CMK (cell line): ENCODE measurements around the gene OR52K1.
"Not testable (repeated sequence)": the region's sequence is repeated elsewhere in the genome, so short reads cannot be mapped to it uniquely, and the experiment has no call there.

ENCODE experiments used
- DNase-seq: peaks from one replicate; pipeline ENCODE4 v3.0.0-alpha.2; 2010; ENCODE audit warnings: low read depth

OR52K1 gene

DNA sequence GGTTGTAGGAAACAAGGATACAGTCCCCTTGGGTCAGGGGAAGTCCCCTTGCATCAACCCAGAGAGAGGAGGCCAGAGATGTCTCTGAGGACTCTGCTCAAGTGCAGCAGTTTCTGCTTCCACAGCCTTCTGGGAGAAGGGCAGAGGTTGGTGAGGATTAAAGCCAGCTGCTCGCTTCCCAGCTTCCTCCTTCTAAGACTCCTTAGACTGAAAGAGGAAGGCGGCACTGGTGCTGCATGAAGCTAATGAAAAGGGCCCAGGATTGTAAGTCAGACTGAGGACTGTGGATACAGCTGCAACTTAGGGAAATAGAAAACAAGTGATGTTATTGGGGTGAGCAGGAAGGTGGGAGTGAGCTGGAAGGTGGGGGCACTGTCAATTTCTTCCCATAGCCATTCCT, at the start of gene OR52K1:
OR52K1 (plus strand) TSS at position 202 of the 400 bp plus-strand sequence. CDS start 6,255 bp downstream, outside the sequence.
- no peak for DNase-seq

GRCh38 chr11:4433856-4434255, 48.6 kb upstream of the OR52K1 start:
- no peak for DNase-seq

DNA sequence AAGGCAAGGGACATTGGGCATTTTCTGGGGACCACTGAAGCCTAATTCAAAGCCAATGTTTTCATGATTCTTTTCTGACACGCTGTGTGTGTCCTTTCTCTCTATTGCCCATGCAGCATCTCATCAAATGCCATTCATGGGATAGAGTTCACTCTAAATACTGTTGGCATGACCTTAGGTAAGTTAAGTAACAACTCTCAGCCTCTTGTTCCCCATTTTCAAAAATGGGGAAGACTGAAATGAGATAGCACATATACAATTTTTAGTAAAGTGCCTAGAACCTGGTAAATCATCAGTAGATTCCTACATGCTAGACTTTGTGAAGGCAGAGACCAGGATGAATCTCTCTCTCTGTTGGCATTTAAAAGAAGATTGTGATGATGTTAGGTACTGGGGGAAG, 46.0 kb upstream of the OR52K1 start:
- DNase-seq = no peak

DNA sequence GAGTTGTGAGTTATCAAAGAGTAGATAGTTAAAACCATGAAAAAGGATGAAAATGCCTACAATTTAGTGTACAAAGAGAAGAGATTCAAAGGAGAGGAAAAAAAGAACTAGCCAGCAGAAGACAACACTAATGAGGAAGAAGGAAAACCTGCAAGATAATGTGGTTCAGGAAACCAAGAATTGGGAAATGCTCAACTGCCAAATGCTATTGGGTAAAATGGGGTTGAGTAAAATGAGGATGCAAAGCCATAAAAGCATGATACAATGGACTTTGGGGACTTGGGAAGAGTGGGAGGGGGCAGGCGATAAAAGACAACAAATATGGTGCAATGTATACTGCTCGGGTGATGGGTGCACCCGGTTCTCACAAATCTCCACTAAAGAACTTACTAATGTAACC, 40.9 kb upstream of the OR52K1 start:
- DNase-seq = no peak

DNA sequence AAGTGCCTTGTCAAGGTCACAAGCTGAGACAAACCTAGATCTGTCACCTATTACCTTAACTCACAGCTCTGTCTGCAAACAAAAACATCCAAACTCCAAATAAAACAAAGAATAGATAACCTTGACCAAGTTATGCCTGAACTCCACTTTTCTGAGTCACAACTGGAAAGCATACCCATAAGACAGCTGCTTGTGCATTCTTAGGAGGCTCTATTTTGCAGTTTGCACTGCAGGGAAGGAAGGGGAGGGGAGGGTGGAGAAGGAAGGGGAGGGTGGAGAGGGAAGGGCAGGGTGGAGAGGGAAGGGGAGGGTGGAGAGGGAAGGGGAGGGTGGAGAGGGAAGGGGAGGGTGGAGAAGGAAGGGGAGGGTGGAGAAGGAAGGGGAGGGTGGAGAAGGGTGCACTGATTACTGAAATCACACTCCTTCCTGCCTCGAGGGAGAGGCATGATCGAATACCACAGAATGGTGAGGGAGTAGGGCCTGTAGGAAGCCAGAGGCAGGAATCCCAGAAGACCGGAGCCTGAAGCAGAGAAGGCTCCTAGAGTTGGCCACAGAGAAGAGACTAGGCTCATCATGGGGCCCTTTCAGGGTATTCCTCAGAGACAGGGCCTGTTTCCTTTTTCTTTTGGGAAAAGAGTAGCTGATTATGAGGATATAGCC, 39.1 kb upstream of the OR52K1 start:
- no peak for DNase-seq

- DNase-seq = no peak
Measured at GRCh38 chr11:4448995-4449394, 33.5 kb upstream of the OR52K1 start, which contains the start of gene OR52K2. TSS of gene OR52K2 (plus strand) at chr11:4449295. CDS start at chr11:4449340, 45 bp downstream.

DNA sequence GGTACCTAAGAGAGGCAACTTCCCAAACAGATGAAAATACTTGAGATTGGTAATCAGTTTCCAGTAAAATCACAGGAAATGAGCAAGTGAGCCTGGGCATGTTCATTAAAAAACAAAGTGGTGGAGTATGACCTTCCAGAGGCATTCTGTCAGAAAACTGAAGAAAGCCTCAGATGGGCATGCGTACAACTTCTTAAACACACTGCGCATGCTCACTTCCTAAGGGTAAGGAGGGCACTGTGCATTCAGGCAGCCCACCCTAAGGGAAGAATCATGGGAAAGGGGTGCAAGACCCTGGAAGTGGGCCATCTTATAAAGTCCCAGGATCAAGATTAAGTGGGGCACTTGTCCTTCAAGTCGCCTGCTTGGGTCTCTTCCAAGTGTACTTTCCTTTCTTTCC, 29.3 kb upstream of the OR52K1 start:
- DNase-seq = no peak

DNA sequence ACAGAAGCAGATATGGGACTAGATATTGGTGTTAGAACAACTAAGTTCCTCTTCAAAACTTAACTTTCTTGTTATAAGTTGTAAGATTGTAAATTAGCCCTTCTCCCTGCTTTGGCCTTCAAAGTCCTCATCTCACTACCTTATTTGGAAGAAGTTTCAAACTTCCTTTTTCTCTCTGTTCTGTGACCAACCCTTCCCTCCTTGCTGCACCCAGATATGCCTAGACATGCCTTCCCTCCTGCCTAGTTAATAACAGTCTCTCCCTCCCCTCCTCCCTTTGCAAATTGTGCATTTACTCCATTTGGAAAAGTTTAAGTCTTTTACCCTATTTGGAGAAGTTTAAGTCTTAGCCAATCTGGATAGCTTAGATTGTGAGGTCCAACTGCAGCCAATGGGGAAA, 28.4 kb upstream of the OR52K1 start:
- DNase-seq = no peak

GRCh38 chr11:4455419-4455818, 27.0 kb upstream of the OR52K1 start:
- DNase-seq = peak; percentile 29

GRCh38 chr11:4459500-4459899, 22.9 kb upstream of the OR52K1 start:
- DNase-seq = no peak

DNA sequence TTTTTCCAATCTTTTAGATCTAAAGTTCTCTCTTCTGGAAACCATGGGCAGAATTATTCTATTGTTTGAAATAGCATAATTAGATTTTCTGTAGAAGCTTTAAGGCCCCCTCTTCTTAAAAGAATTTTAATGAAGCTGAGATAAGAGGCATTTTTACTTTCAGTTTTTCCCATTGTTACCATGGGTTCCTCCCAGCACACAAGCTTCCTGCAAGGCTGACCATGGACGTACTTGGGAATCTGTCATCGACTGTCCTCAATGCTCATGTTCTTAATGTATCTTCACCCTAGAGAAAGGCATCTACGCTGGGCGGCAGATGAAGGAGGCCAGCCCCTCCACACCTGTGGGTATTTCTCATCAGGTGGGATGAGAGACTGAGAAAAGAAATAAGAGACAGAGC, 22.3 kb upstream of the OR52K1 start:
- no peak for DNase-seq

GRCh38 chr11:4464216-4465159, 18.0 kb upstream of the OR52K1 start:
- no peak for DNase-seq

GRCh38 chr11:4465407-4465806, 17.0 kb upstream of the OR52K1 start:
- DNase-seq = no peak

DNA sequence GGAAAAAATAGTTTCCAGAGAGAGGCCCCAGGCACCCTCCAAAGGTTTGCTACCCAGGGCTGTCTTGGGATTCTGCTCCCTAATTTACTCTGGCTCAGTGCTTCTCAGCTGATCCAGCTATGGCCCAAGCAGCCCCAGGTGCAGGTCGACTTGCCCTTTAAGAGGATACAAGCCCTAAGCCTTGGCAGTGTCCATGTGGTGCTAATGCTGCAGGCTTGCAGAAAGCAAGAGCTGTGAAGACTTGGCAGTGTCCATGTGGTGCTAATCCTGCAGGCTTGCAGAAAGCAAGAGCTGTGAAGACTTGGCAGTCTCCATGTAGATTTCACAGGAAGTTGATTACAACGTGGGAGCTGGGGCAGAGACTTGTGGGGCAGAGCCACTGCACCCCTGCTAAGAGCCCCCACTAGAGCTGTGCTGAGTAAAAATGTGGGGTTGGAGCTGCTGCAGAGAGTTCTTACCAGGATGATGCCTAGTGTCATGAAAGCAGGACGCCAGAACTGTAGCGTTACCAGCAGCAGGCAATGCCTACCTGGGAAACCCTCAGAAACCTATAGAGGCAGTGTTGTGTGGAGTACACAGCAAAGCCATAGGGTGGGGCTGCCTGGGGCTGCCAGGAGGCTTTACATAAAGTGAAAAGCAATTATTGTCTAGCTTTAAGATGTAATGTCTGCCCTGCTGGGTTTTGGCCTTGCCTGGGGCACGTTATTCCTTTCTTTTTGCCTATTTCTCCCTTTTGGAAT, 16.1 kb upstream of the OR52K1 start:
- DNase-seq = no peak

- no peak for DNase-seq
Measured at GRCh38 chr11:4466871-4467442, 15.5 kb upstream of the OR52K1 start.

GRCh38 chr11:4467811-4468606, 14.4 kb upstream of the OR52K1 start:
- no peak for DNase-seq

GRCh38 chr11:4479644-4480043, 2.8 kb upstream of the OR52K1 start:
- no peak for DNase-seq

GRCh38 chr11:4480577-4481239, 1.7 kb upstream of the OR52K1 start:
- DNase-seq = no peak

DNA sequence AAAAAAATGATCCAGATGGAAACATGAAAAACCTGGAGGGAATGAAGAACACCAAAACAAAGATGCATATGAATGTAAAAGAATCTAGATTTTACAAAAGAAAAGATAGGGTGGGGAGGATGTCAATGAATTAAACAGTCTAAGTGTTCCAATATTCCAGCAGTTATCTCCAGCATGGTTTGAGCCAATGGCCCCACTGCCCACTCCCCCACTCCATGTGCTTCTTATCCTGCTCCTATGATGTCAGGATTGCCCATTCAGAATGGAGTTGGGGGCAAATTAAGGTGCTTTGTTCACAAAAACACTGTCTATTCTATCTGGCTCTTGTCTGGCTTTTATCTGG, 1.2 kb upstream of the OR52K1 start:
- no peak for DNase-seq

GRCh38 chr11:4484310-4484709, 1.9 kb downstream of the OR52K1 start:
- DNase-seq = no peak

DNA sequence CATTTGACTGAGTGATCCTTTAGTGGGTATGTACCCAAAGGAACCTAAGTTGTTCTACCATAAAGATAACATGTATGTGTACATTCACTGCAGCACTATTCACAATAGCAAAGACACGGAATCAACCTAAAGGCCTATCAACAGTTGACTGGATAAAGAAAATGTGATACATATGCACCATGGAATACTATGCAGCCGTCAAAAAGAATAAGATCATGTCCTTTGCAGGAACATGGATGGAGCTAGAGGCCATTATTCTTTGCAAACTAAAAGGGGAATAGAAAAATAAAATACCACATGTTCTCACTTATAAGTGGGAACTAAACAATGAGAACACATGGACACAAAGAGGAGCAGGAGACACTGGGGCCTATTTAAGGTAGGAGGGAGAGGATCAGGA, 9.0 kb downstream of the OR52K1 start:
- DNase-seq = not testable (repeated sequence)
